HepG2 (cell line): Measurements from ENCODE around the gene PSMC3IP. TPM values are rescaled to one million over a fixed set of nuclear protein-coding genes. Genes with fewer than 3 reads are reported as not detected.

Experiments
- GPN1 ChIP-seq: sonication (generic); formaldehyde crosslinking; IDR thresholded peaks from 2 replicates; pipeline ENCODE4 v1.5.1; 2020; ENCODE audit warnings: missing genetic modification reagents, borderline replicate concordance
- TFE3 ChIP-seq: IDR thresholded peaks from 2 replicates; pipeline ENCODE4 v1.6.1; 2016
- ZNF207 ChIP-seq: fragments of 450-650 bp; IDR thresholded peaks from 2 replicates; pipeline ENCODE4 v1.6.1; 2016; ENCODE audit warnings: antibody characterized with exemption, borderline replicate concordance
- ZNF737 ChIP-seq: sonication (generic); formaldehyde crosslinking; IDR thresholded peaks from 2 replicates; pipeline ENCODE4 v1.5.0; 2020; ENCODE audit warnings: missing genetic modification reagents, mild to moderate bottlenecking, borderline replicate concordance
- polyA plus RNA-seq, 8 experiments: library from polyadenylated mRNA; depleted of rRNA in 3 of 8; stranded (reverse) in 7 of 8; unstranded in 1 of 8; fragments of >200 nt; fragmentation: Illumina TruSeq in 4 of 8; extraction: Trizol in 4 of 8; gene quantifications; 2 replicates each; pipeline versions ENCODE4 v1.2.1 to v1.2.3, GENCODE V29; 2011 to 2016; ENCODE audit warnings: low read depth in 4 of 8, missing spikeins in 1 of 8, mixed read lengths in 1 of 8; ENCODE audit not compliant: insufficient read depth in 1 of 8
- total RNA-seq, 5 experiments: library from RNA; depleted of rRNA; stranded (reverse); fragments of >200 nt; fragmentation: Illumina TruSeq; extraction: Trizol; gene quantifications; 2 replicates each; pipeline ENCODE4 v1.2.3, GENCODE V29; 2016; ENCODE audit warnings: low read depth in 1 of 5
- TF ChIP-seq, protein P1 (sequence below): sonication (generic); formaldehyde crosslinking; IDR thresholded peaks from 2 replicates; pipeline ENCODE4 v1.5.0; 2020; ENCODE audit warnings: mild to moderate bottlenecking, missing genetic modification reagents, borderline replicate concordance

PSMC3IP gene
- total and polyA plus RNA-seq, 2 of the 13 experiments (the other 11 are each of a cell fraction or from before 2014, with no cell fraction given), result 6.5 to 22.4 TPM

DNA sequence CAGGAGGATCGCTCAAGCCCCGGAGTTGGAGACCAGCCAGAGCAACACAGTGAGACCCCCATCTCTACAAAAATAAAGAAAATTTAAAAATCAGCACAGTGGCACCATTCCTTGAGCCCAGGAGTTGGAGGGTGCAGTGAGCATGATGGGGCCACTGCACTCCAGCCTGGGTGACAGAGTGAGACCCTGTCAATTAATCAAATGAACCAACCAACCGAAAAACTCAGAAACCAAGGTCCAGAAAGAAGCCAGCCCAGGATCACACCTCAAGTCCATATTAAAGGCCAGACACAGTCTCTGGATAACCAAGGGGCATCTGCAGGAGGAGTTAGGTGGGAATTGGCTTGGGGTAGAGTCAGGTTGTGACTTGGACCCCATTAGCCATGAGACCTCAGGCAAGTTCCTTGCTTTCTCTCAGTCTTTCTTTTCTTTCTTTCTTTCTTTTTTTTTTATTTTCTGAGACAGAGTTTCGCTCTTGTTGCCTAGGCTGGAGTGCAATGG, 22.4 kb downstream of the PSMC3IP start (continued):
- TF ChIP-seq, protein P1, sequence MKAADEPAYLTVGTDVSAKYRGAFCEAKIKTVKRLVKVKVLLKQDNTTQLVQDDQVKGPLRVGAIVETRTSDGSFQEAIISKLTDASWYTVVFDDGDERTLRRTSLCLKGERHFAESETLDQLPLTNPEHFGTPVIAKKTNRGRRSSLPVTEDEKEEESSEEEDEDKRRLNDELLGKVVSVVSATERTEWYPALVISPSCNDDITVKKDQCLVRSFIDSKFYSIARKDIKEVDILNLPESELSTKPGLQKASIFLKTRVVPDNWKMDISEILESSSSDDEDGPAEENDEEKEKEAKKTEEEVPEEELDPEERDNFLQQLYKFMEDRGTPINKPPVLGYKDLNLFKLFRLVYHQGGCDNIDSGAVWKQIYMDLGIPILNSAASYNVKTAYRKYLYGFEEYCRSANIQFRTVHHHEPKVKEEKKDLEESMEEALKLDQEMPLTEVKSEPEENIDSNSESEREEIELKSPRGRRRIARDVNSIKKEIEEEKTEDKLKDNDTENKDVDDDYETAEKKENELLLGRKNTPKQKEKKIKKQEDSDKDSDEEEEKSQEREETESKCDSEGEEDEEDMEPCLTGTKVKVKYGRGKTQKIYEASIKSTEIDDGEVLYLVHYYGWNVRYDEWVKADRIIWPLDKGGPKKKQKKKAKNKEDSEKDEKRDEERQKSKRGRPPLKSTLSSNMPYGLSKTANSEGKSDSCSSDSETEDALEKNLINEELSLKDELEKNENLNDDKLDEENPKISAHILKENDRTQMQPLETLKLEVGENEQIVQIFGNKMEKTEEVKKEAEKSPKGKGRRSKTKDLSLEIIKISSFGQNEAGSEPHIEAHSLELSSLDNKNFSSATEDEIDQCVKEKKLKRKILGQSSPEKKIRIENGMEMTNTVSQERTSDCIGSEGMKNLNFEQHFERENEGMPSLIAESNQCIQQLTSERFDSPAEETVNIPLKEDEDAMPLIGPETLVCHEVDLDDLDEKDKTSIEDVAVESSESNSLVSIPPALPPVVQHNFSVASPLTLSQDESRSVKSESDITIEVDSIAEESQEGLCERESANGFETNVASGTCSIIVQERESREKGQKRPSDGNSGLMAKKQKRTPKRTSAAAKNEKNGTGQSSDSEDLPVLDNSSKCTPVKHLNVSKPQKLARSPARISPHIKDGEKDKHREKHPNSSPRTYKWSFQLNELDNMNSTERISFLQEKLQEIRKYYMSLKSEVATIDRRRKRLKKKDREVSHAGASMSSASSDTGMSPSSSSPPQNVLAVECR (CRISPR knock-in tag), result no peak
- TF ChIP-seq ZNF737 (CRISPR knock-in tag), result 0 out of 2 replicates have a peak, but pooled peaks have one; percentile 6
- TF ChIP-seq ZNF207, result no peak
- no peak for TF ChIP-seq TFE3 (CRISPR knock-in tag)
- no peak for TF ChIP-seq GPN1 (CRISPR knock-in tag)
